Small intestine (tissue), 7 donors: Measurements from ENCODE around the gene GNAL. TPM values are rescaled to one million over a fixed set of nuclear protein-coding genes. Genes with fewer than 3 reads are reported as not detected.

Experiments used
- DNase-seq, 2 donors: peaks; one replicate each; pipeline versions ENCODE4 v3.0.0 to v3.0.0-alpha.2; 2013
- FAIRE-seq: peaks from 2 replicates; lab custom pipeline; 2012; peaks lifted over from hg19 to GRCh38; lab: Jason Lieb, UNC
- H3K27ac ChIP-seq, 3 donors: one replicate each; pipeline ENCODE4 v1.5.1; 2013; ENCODE audit warnings: low read length in 2 of 3, mild to moderate bottlenecking in 2 of 3, control low read depth in 1 of 3, inconsistent platforms in 1 of 3, low read depth in 1 of 3, moderate library complexity in 1 of 3
- H3K27me3 ChIP-seq, 3 donors: one replicate each; pipeline ENCODE4 v1.6.1; 2013; ENCODE audit warnings: low read length in 3 of 3, inconsistent platforms in 1 of 3; ENCODE audit not compliant: control insufficient read depth in 3 of 3, insufficient read depth in 3 of 3
- H3K36me3 ChIP-seq, 3 donors: one replicate each; pipeline ENCODE4 v1.6.1; 2013; ENCODE audit warnings: low read length in 3 of 3, inconsistent platforms in 1 of 3, low read depth in 1 of 3, mild to moderate bottlenecking in 1 of 3, moderate library complexity in 1 of 3; ENCODE audit not compliant: control insufficient read depth in 3 of 3, insufficient read depth in 2 of 3
- H3K4me1 ChIP-seq, 3 donors: one replicate each; pipeline ENCODE4 v1.6.1; 2013; ENCODE audit warnings: low read length in 2 of 3, inconsistent platforms in 1 of 3, low read depth in 1 of 3, mild to moderate bottlenecking in 1 of 3, moderate library complexity in 1 of 3; ENCODE audit not compliant: control insufficient read depth in 3 of 3, insufficient read depth in 2 of 3
- H3K4me3 ChIP-seq, 3 donors: one replicate each; pipeline ENCODE4 v1.5.1; 2013; ENCODE audit warnings: low read length in 3 of 3, control low read depth in 1 of 3, inconsistent platforms in 1 of 3, low read depth in 1 of 3, mild to moderate bottlenecking in 1 of 3, moderate library complexity in 1 of 3
- H3K9me3 ChIP-seq, 2 donors: one replicate each; pipeline ENCODE4 v1.6.1; 2013; ENCODE audit warnings: low read depth in 1 of 2, low read length in 1 of 2; ENCODE audit not compliant: control insufficient read depth in 2 of 2, insufficient read depth in 1 of 2
- WGBS, 3 donors: extraction: QIAGEN DNeasy Blood & Tissue Kit; methylation state at CpG; one replicate each; pipeline ENCODE4 v1.1.7; 2013; 5-methylcytosine and 5-hydroxymethylcytosine counted together
- polyA plus RNA-seq, 4 donors: library from polyadenylated mRNA; stranded (reverse) in 3 of 4; unstranded in 1 of 4; fragments of 200-250 nt in 3 of 4; fragments of 120-200 nt in 1 of 4; gene quantifications; one replicate each; pipeline versions ENCODE4 v1.2.1 to v1.2.3, GENCODE V29; 2013
- donor health status: healthy with polysubstance abuse.
- donor health status: control.
- donor health status: control.
- donor health status: Bipolar disorder and iron deficiency.
- donor health status: healthy.

Gene GNAL
- polyA plus RNA-seq, 4 donors: 0.45 to 6.4 (median 1.4) TPM

GRCh38 chr18:11767329-11767728 lies 78.3 kb downstream of the GNAL start:
- Histone ChIP-seq H3K9me3 (no peaks in the 10 kb centered on the region), H3K4me3 (no peak overlapping the region), H3K27ac (no peak overlapping the region), H3K27me3 (no peaks in the 10 kb centered on the region), H3K4me1 (no peaks in the 10 kb centered on the region), H3K36me3 (no peaks in the 10 kb centered on the region)
- WGBS, 3 donors: 90 to 96% (median 93%) methylated on average over 6 of the region's 6 CpGs
- DNase-seq (no peak), FAIRE-seq (no peak)

GRCh38 chr18:11767935-11768334 lies 78.9 kb downstream of the GNAL start:
- no peak overlapping the region for H3K4me3 ChIP-seq
- no peaks in the 10 kb centered on the region for H3K9me3 ChIP-seq
- DNase-seq (no peak), FAIRE-seq (no peak)
- no peaks in the 10 kb centered on the region for H3K36me3 ChIP-seq
- no peaks in the 10 kb centered on the region for H3K27me3 ChIP-seq
- no peaks in the 10 kb centered on the region for H3K4me1 ChIP-seq
- no peak overlapping the region for H3K27ac ChIP-seq
- WGBS, 3 donors: 55 to 65% (median 58%) methylated on average over 4 of the region's 4 CpGs

- no peak for FAIRE-seq
These were observed 86.5 kb downstream of the GNAL start for GRCh38 chr18:11775436-11776174.

GRCh38 chr18:11780042-11780441 lies 91.0 kb downstream of the GNAL start:
- FAIRE-seq (no peak), DNase-seq (no peak)
- WGBS, 3 donors: 64 to 84% (median 75%) methylated on average over 5 of the region's 5 CpGs
- no peaks in the 10 kb centered on the region for H3K4me1 ChIP-seq
- H3K4me3 ChIP-seq: no peak overlapping the region
- no peaks in the 10 kb centered on the region for H3K9me3 ChIP-seq
- H3K27ac ChIP-seq: no peak overlapping the region
- no peaks in the 10 kb centered on the region for H3K36me3 ChIP-seq
- H3K27me3 ChIP-seq: no peaks in the 10 kb centered on the region

More at GRCh38 chr18:11775436-11776174, 86.5 kb downstream of the GNAL start:
- H3K4me1 ChIP-seq: no peaks in the 10 kb centered on the region
- no peak overlapping the region for H3K4me3 ChIP-seq
- H3K27ac ChIP-seq: no peak overlapping the region
- WGBS, 3 donors: 82 to 87% (median 87%) methylated on average over 16 of the region's 16 CpGs
- no peaks in the 10 kb centered on the region for H3K36me3 ChIP-seq
- no peaks in the 10 kb centered on the region for H3K27me3 ChIP-seq
- no peaks in the 10 kb centered on the region for H3K9me3 ChIP-seq
- DNase-seq: no peak

GRCh38 chr18:11783716-11784331 lies 94.8 kb downstream of the GNAL start:
- WGBS, 3 donors: 87 to 93% (median 89%) methylated on average over 7 of the region's 7 CpGs
- H3K36me3 ChIP-seq: no peaks in the 10 kb centered on the region
- H3K4me1 ChIP-seq: no peaks in the 10 kb centered on the region
- no peak overlapping the region for H3K27ac ChIP-seq
- DNase-seq (no peak), FAIRE-seq (no peak)
- no peaks in the 10 kb centered on the region for H3K9me3 ChIP-seq
- no peak overlapping the region for H3K4me3 ChIP-seq
- H3K27me3 ChIP-seq: peaks cover 0 to 3% (median 0%) of the 10 kb centered on the region in 3 donors

GRCh38 chr18:11784674-11785304 lies 95.7 kb downstream of the GNAL start:
- FAIRE-seq (no peak), DNase-seq (no peak)
- H3K4me1 ChIP-seq: no peaks in the 10 kb centered on the region
- H3K9me3 ChIP-seq: no peaks in the 10 kb centered on the region
- H3K27me3 ChIP-seq: peaks cover 0 to 3% (median 0%) of the 10 kb centered on the region in 3 donors
- no peak overlapping the region for H3K27ac ChIP-seq
- no peak overlapping the region for H3K4me3 ChIP-seq
- H3K36me3 ChIP-seq: no peaks in the 10 kb centered on the region
- 86 to 93% (median 93%) methylated on average over 6 of the region's 6 CpGs for WGBS, 3 donors

- Histone ChIP-seq H3K27me3 (peaks cover 0 to 3% (median 0%) of the 10 kb centered on the region in 3 donors), H3K27ac (no peak overlapping the region), H3K9me3 (no peaks in the 10 kb centered on the region), H3K4me1 (no peaks in the 10 kb centered on the region), H3K4me3 (no peak overlapping the region), H3K36me3 (no peaks in the 10 kb centered on the region)
- WGBS, 3 donors: 23 to 27% (median 27%) methylated on average over 9 of the region's 9 CpGs
- no peak for DNase-seq
- FAIRE-seq: no peak
These were observed 96.5 kb downstream of the GNAL start for GRCh38 chr18:11785444-11786055.
